ENCODE data around the gene UBAC2. TPM values are rescaled to one million over a fixed set of nuclear protein-coding genes. Genes with fewer than 3 reads are reported as not detected.

Gene UBAC2
- total and polyA plus RNA-seq, 2 donors (not counting 3 experiments of a cell fraction or from before 2014, with no cell fraction given), result 45.7 to 54.4 TPM

GRCh38 chr13:99214731-99215130, 14.1 kb downstream of the UBAC2 start:
- no peak for TF ChIP-seq POLR2AphosphoS5 (IDR thresholded peaks at IDR 0.05; ENCODE audit: insufficient read depth, low read depth, low read length)
- TF ChIP-seq JUN (IDR thresholded peaks at IDR 0.05; ENCODE audit: borderline replicate concordance, insufficient read depth, insufficient read length, low read depth), result no peak
- no peak for TF ChIP-seq MYC (IDR thresholded peaks at IDR 0.05; ENCODE audit: low read depth, low read length)
- TF ChIP-seq MAX (IDR thresholded peaks at IDR 0.05; ENCODE audit: insufficient read depth, insufficient read length), result no peak
- no peak for TF ChIP-seq POLR2A (IDR thresholded peaks at IDR 0.05; ENCODE audit: low read depth, low read length)
- no peak for TF ChIP-seq FOS (IDR thresholded peaks at IDR 0.05; ENCODE audit: borderline replicate concordance, insufficient read depth, low read length)
- no peak for TF ChIP-seq GATA2 (IDR thresholded peaks at IDR 0.05; ENCODE audit: insufficient read depth, insufficient read length, low read depth, low read length)
- no peak for TF ChIP-seq EZH2 (IDR thresholded peaks at IDR 0.05; ENCODE audit: borderline replicate concordance, low read depth, low read length, severe bottlenecking)
- no peak for TF ChIP-seq CTCF (IDR thresholded peaks at IDR 0.05; ENCODE audit: extremely low read depth in 1 of 2, insufficient read depth in 1 of 2, low read depth in 1 of 2, low read length in 2 of 2)
- ChIA-PET CTCF (interaction anchor here (0.7 to 2.6 kb wide), 5 partner anchors 14 to 55 kb away, joined by 3 to 12 read pairs (median 4); partner anchors contain the start of gene UBAC2), POLR2A (interaction anchor here (0.6 kb wide), 1 partner anchor 647 kb away, joined by 7 read pairs; no protein-coding TSS in a partner anchor)
- no peaks in the 10 kb centered on the region for H3K9me3 ChIP-seq (replicated peaks; ENCODE audit: control insufficient read depth, insufficient read depth, low read length)
- dilution Hi-C loops (cut with MboI; ENCODE audit: extremely low pct_ligation_motif_present, low sequenced_read_pairs) (no loop called here), intact Hi-C loops (cut with micrococcal nuclease) (no loop called here)
- H3K9ac ChIP-seq (replicated peaks; ENCODE audit: extremely low read depth, insufficient read depth, low read length), result no peak overlapping the region
- H3K9me1 ChIP-seq (replicated peaks; ENCODE audit: control insufficient read depth, extremely low read depth, insufficient read depth, low read length), result no peaks in the 10 kb centered on the region
- H4K20me1 ChIP-seq (replicated peaks; ENCODE audit: control insufficient read depth, extremely low read depth, insufficient read depth, low read length), result peaks cover 2% of the 10 kb centered on the region
- no peaks in the 10 kb centered on the region for H3K36me3 ChIP-seq (ENCODE audit: control insufficient read depth in 2 of 2, extremely low read depth in 1 of 2, insufficient read depth in 2 of 2, low read length in 2 of 2)
- H3K27ac ChIP-seq (ENCODE audit: insufficient read depth, low read depth, low read length), result no peak overlapping the region
- peaks cover 65% of the 10 kb centered on the region for H3K79me2 ChIP-seq (ENCODE audit: control insufficient read depth, insufficient read depth, low read length)
- no peaks in the 10 kb centered on the region for H3K27me3 ChIP-seq (ENCODE audit: control insufficient read depth in 2 of 2, insufficient read depth in 2 of 2, low read length in 2 of 2)
- H3K4me3 ChIP-seq (replicated peaks in 1 of 3; ENCODE audit: insufficient read depth in 1 of 3, low read depth in 1 of 3, low read length in 3 of 3), result no peak overlapping the region
- no peak overlapping the region for H3K4me2 ChIP-seq (ENCODE audit: insufficient read depth, low read length)
- no TSS peak for BruUV-seq (replicated peaks)
- FAIRE-seq (no peak), DNase-seq (ENCODE audit: low read depth, low spot score) (peak; percentile 26)
- no peak overlapping the region for H2AFZ ChIP-seq (ENCODE audit: low read depth, low read length)
- peaks cover 4% of the 10 kb centered on the region for H3K4me1 ChIP-seq (ENCODE audit: control insufficient read depth, extremely low read depth, insufficient read depth, low read length)
